ENCODE measurements around the gene MEIKIN.

DNA sequence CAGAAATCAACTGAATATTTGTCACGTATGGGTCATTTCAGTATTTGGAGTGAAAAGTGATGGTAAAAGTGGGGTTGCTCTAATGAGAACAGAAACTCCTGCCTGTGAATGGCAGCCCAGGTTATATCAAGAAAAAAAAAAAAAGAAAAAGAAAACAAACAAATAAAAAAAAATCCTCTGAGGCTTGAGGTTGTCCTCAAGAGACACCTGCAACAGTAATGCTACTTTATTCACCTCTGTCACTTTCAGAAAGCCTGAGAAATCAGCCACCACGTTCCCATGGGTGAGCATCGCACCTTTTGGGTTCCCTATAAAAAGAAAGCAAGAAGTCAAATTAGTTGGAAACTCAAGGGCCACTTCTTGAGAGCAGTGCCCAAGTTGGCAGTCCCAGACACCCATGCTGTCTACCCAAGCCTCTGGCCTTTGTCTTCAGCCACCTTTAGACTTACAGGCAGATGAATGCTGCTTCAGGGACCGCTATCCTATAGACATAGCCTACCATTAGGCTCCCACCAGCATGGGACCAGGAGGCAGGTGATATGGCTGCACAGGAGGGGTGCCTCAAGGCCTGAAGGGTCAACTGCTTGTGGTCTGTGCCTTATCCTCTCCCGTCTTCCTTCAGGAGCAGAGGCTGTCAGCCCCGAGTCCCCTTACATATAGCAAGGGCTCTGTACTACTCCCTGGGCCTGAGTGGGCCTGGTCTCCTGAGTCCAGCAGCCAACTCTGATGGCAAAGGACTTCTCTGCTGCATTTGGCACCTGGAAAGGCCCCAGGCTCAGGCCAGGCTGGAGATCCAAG, 31.1 kb upstream of the MEIKIN start:
- TF ChIP-seq POLR2A (IDR thresholded peaks at IDR 0.05) = no peak
- TF ChIP-seq, protein P1, sequence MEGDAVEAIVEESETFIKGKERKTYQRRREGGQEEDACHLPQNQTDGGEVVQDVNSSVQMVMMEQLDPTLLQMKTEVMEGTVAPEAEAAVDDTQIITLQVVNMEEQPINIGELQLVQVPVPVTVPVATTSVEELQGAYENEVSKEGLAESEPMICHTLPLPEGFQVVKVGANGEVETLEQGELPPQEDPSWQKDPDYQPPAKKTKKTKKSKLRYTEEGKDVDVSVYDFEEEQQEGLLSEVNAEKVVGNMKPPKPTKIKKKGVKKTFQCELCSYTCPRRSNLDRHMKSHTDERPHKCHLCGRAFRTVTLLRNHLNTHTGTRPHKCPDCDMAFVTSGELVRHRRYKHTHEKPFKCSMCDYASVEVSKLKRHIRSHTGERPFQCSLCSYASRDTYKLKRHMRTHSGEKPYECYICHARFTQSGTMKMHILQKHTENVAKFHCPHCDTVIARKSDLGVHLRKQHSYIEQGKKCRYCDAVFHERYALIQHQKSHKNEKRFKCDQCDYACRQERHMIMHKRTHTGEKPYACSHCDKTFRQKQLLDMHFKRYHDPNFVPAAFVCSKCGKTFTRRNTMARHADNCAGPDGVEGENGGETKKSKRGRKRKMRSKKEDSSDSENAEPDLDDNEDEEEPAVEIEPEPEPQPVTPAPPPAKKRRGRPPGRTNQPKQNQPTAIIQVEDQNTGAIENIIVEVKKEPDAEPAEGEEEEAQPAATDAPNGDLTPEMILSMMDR (IDR thresholded peaks at IDR 0.05) = no peak

All from tibial nerve (tissue), 3 donors.